Mesendoderm (in vitro differentiated cells): ENCODE measurements around the gene RAB1B.
A peak's percentile ranks its signal among the peaks of the same experiment; 100 is the strongest.

Experiments
- DNase-seq: peaks from one replicate; pipeline ENCODE4 v3.0.0; 2013
- H2AK5ac ChIP-seq: 2 replicates; pipeline ENCODE4 v1.6.1; 2013; ENCODE audit warnings: low read length, inconsistent platforms
- H2BK120ac ChIP-seq: 2 replicates; pipeline ENCODE4 v1.6.1; 2013; ENCODE audit warnings: low read depth, mild to moderate bottlenecking, low read length, moderate library complexity, mixed read lengths
- H2BK15ac ChIP-seq: replicated peaks from 2 replicates; pipeline ENCODE4 v1.6.1; 2013; ENCODE audit warnings: low read depth, mild to moderate bottlenecking, moderate library complexity
- H2BK5ac ChIP-seq: 2 replicates; pipeline ENCODE4 v1.6.1; 2013; ENCODE audit warnings: low read length, inconsistent platforms
- H3K18ac ChIP-seq: 2 replicates; pipeline ENCODE4 v1.6.1; 2013; ENCODE audit warnings: mild to moderate bottlenecking, low read length, mixed read lengths
- H3K23ac ChIP-seq: one replicate; pipeline ENCODE4 v1.6.1; 2013; ENCODE audit warnings: low read length
- H3K27ac ChIP-seq: 2 replicates; pipeline ENCODE4 v1.5.1; 2013; ENCODE audit warnings: low read depth, mild to moderate bottlenecking, inconsistent platforms, low read length, moderate library complexity
- H3K27me3 ChIP-seq: 2 replicates; pipeline ENCODE4 v1.6.1; 2013; ENCODE audit warnings: low read length, control low read depth, mild to moderate bottlenecking, inconsistent platforms; ENCODE audit not compliant: insufficient read depth, poor library complexity
- H3K36me3 ChIP-seq: 2 replicates; pipeline ENCODE4 v1.6.1; 2013; ENCODE audit warnings: low read length, inconsistent platforms; ENCODE audit not compliant: control insufficient read depth, insufficient read depth
- H3K4ac ChIP-seq: one replicate; pipeline ENCODE4 v1.6.1; 2013; ENCODE audit warnings: low read depth, mild to moderate bottlenecking, low read length, moderate library complexity
- H3K4me1 ChIP-seq: 2 replicates; pipeline ENCODE4 v1.6.1; 2013; ENCODE audit warnings: low read depth, low read length, inconsistent platforms; ENCODE audit not compliant: control insufficient read depth
- H3K4me2 ChIP-seq: 2 replicates; pipeline ENCODE4 v1.6.1; 2013; ENCODE audit warnings: low read length
- H3K4me3 ChIP-seq: 2 replicates; pipeline ENCODE4 v1.5.1; 2013; ENCODE audit warnings: mild to moderate bottlenecking, low read length
- H3K56ac ChIP-seq: one replicate; pipeline ENCODE4 v1.6.1; 2013; ENCODE audit warnings: low read length
- H3K79me1 ChIP-seq: 2 replicates; pipeline ENCODE4 v1.6.1; 2013; ENCODE audit warnings: low read length, inconsistent platforms
- H3K79me2 ChIP-seq: 2 replicates; pipeline ENCODE4 v1.6.1; 2013; ENCODE audit warnings: mild to moderate bottlenecking, low read length; ENCODE audit not compliant: control insufficient read depth, insufficient read depth
- H3K9ac ChIP-seq: 2 replicates; pipeline ENCODE4 v1.6.1; 2013; ENCODE audit warnings: low read length, inconsistent platforms
- H4K5ac ChIP-seq: one replicate; pipeline ENCODE4 v1.6.1; 2013; ENCODE audit warnings: low read length
- H4K8ac ChIP-seq: one replicate; pipeline ENCODE4 v1.6.1; 2013; ENCODE audit warnings: low read depth, mild to moderate bottlenecking, control low read depth, low read length, moderate library complexity
- WGBS: extraction: QIAGEN DNeasy Blood & Tissue Kit; methylation state at CpG from one replicate; pipeline ENCODE4 v1.1.7; 2013; ENCODE audit warnings: low lambda C conversion rate, missing lambda C conversion rate; ENCODE audit not compliant: insufficient coverage; ENCODE audit errors: extremely low coverage; 5-methylcytosine and 5-hydroxymethylcytosine counted together

RAB1B gene

DNA sequence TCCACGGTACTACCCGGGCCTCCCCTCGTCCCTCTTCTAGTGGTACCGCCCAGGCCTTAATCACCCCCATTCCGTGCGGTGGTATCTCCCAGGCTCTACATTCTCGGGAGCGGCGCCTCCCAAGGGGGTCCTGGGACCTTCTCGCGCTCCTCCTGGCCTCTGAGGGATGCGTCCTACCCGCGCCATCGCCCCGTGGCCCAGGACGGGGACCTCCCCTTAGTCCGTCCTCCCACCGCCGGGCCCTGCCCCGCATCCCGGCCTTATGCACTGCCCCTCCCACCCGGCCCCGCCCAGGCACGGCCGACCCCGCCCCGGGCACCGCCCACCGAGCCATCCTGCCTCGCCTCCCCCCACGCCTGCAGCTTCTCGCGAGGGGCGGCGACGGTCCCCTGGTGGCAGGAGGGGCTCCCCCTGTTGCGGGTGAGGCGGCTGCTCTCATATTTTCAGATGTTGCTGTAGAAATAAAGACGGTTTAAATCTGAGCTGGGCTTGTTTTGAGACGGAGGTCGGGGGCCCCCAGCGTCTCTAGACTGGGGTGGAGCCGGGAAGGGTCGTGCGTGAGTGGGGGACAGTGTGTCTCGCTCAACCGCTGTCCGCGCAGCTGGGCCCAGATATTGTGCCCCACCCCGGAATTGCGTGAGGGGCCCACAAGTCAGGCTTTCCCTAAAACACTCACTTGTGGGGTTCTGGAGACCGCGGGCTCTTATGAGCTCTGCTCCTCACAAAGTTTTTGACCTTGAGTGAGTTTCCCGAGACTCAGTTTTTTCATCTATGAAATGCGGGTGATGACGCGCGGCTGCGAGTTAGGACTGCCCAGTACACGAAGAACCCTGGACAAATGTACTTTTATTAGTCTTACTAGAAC is 828 bp upstream of the RAB1B start:
- Histone ChIP-seq H3K36me3 (peaks cover 9% of the 10 kb centered on the region), H3K4ac (peak overlapping the region; percentile 72), H3K79me2 (peaks cover 6% of the 10 kb centered on the region), H2BK120ac (no peak overlapping the region), H2BK5ac (no peak overlapping the region), H3K27me3 (no peaks in the 10 kb centered on the region), H3K79me1 (peaks cover 6% of the 10 kb centered on the region), H2AK5ac (no peak overlapping the region), H3K4me2 (peak overlapping the region; percentile 74), H4K8ac (no peak overlapping the region), H3K9ac (peak overlapping the region; percentile 69), H3K4me3 (peak overlapping the region; percentile 8), H3K23ac (no peak overlapping the region), H3K27ac (peak overlapping the region; percentile 42), H3K18ac (peak overlapping the region; percentile 61), H3K56ac (peak overlapping the region; percentile 73), H3K4me1 (no peaks in the 10 kb centered on the region), H4K5ac (no peak overlapping the region), H2BK15ac (no peak overlapping the region)
- peak; percentile 92 for DNase-seq
- no CpG with 5 or more reads among the region's 61 CpGs for WGBS

DNA sequence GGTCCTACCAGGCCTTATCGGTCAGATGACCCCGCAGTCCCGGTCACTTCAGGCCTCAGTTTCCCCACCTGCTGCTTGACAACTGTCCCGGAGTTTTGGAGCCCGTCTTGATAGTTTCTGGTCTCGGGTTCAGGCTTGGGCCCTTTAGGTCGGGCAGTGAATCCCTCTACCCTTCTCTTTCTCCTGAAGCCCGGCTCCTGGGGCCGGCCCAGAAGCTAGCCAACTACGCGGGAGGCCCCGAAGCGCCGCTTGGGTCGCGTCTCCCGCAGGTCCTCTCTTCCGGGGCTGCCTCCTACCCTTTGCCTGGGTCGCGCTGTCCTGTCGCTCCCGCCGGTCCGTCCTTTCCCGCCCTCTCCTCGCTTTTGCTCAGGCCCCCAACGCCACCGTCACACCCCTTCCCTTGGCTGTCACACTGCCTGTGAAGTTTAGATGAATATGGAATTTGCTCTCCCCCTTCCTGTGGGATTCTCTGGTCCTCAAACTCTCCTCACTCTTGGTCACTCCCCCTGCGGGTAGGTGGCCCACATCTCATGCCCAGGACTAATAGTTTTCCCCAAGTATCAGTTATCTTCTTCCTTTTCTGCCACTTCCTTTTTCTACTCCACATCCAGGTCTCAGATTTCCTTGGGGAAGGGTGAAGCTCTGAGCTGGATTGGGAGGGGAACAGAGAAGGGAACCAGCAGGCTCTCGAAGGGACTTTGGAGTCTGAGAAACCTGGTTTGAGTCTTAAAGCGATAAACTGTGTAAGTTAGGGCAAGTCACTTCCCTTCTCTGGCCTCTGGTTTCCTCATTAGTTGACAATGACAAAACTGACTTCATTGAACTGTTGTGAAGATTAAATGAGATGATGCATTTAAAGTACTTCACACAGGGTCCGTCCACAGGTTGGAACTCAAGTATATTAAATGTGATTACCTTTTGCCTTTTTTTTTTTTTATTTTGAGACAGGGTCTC is 790 bp downstream of the RAB1B start:
- peaks cover 6% of the 10 kb centered on the region for H3K79me2 ChIP-seq

DNA sequence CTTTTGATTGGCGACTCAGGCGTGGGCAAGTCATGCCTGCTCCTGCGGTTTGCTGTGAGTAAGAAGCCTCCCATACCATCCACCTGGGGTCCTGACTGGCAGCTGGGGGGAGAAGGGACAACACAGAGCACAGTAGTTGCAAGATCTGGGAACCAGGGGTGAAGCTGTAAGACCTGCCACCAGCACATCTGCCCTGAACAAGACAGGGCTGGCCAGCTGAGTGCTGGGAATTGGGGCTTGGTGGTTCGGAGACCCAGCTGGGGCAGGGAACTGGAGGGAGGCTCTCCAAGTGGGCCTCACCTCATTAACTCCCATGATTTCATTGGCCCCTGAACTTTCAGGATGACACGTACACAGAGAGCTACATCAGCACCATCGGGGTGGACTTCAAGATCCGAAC is 3.4 kb downstream of the RAB1B start:
- H3K4me1 ChIP-seq, result no peaks in the 10 kb centered on the region
- no peak overlapping the region for H3K4me3 ChIP-seq
- no peak overlapping the region for H2AK5ac ChIP-seq
- no peak overlapping the region for H3K18ac ChIP-seq
- H4K8ac ChIP-seq, result no peak overlapping the region
- H3K4me2 ChIP-seq, result no peak overlapping the region
- peaks cover 13% of the 10 kb centered on the region for H3K36me3 ChIP-seq
- H2BK15ac ChIP-seq, result no peak overlapping the region
- no peak overlapping the region for H3K27ac ChIP-seq
- peaks cover 6% of the 10 kb centered on the region for H3K79me2 ChIP-seq
- H3K56ac ChIP-seq, result no peak overlapping the region
- H2BK5ac ChIP-seq, result no peak overlapping the region
- no peak overlapping the region for H3K4ac ChIP-seq
- no peak overlapping the region for H2BK120ac ChIP-seq
- no peak overlapping the region for H3K9ac ChIP-seq
- no peak for DNase-seq
- H4K5ac ChIP-seq, result no peak overlapping the region
- H3K79me1 ChIP-seq, result peaks cover 6% of the 10 kb centered on the region
- no peak overlapping the region for H3K23ac ChIP-seq
- WGBS, result no CpG with 5 or more reads among the region's 7 CpGs
- H3K27me3 ChIP-seq, result no peaks in the 10 kb centered on the region

More for the DNA sequence above, 790 bp downstream of the RAB1B start:
- H3K56ac ChIP-seq, result peak overlapping the region; percentile 97
- H3K4ac ChIP-seq, result peak overlapping the region; percentile 87
- H2BK120ac ChIP-seq, result peak overlapping the region; percentile 31
- peak overlapping the region; percentile 85 for H3K27ac ChIP-seq
- H3K9ac ChIP-seq, result peak overlapping the region; percentile 89
- H2AK5ac ChIP-seq, result no peak overlapping the region
- H3K4me1 ChIP-seq, result no peaks in the 10 kb centered on the region
- H4K5ac ChIP-seq, result no peak overlapping the region
- no CpG with 5 or more reads among the region's 32 CpGs for WGBS
- H3K4me3 ChIP-seq, result peak overlapping the region; percentile 74
- peaks cover 6% of the 10 kb centered on the region for H3K79me1 ChIP-seq
- H3K23ac ChIP-seq, result no peak overlapping the region
- no peaks in the 10 kb centered on the region for H3K27me3 ChIP-seq
- no peak overlapping the region for H2BK15ac ChIP-seq
- H2BK5ac ChIP-seq, result peak overlapping the region; percentile 43
- peak overlapping the region; percentile 92 for H3K18ac ChIP-seq
- H3K36me3 ChIP-seq, result peaks cover 12% of the 10 kb centered on the region
- peak; percentile 90 for DNase-seq
- H3K4me2 ChIP-seq, result peak overlapping the region; percentile 96
- H4K8ac ChIP-seq, result no peak overlapping the region

DNA sequence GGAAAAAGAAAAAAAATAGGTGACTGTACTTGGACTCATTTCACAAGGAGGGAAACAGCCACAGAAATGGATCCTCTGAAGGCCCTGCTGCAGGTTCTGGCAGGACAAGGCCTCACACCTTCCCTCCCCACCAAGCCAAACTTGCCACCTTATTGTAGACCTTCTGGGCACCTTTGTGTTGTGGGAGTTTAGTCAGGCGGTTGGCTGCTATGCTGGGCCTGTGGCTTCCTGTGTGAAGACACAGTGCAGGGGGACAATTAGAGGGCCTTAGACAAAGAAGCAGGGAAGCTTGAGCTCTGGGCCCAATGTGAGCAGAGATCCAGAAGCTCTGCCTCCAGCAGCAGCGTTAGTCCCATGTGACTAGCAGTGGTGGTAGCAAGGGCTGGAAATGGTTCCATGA is 4.2 kb downstream of the RAB1B start:
- H2BK5ac ChIP-seq, result no peak overlapping the region
- no peak overlapping the region for H3K56ac ChIP-seq
- no peak overlapping the region for H2BK15ac ChIP-seq
- WGBS, result no CpG with 5 or more reads among the region's 2 CpGs
- no peak overlapping the region for H3K4me3 ChIP-seq
- no peak overlapping the region for H3K27ac ChIP-seq
- H2BK120ac ChIP-seq, result no peak overlapping the region
- H3K36me3 ChIP-seq, result peaks cover 13% of the 10 kb centered on the region
- no peak overlapping the region for H3K9ac ChIP-seq
- no peak overlapping the region for H4K8ac ChIP-seq
- H3K18ac ChIP-seq, result no peak overlapping the region
- peaks cover 6% of the 10 kb centered on the region for H3K79me1 ChIP-seq
- no peaks in the 10 kb centered on the region for H3K4me1 ChIP-seq
- no peak overlapping the region for H2AK5ac ChIP-seq
- no peak overlapping the region for H3K23ac ChIP-seq
- no peak overlapping the region for H4K5ac ChIP-seq
- peaks cover 6% of the 10 kb centered on the region for H3K79me2 ChIP-seq
- no peaks in the 10 kb centered on the region for H3K27me3 ChIP-seq
- H3K4me2 ChIP-seq, result no peak overlapping the region
- no peak overlapping the region for H3K4ac ChIP-seq
- DNase-seq, result no peak

DNA sequence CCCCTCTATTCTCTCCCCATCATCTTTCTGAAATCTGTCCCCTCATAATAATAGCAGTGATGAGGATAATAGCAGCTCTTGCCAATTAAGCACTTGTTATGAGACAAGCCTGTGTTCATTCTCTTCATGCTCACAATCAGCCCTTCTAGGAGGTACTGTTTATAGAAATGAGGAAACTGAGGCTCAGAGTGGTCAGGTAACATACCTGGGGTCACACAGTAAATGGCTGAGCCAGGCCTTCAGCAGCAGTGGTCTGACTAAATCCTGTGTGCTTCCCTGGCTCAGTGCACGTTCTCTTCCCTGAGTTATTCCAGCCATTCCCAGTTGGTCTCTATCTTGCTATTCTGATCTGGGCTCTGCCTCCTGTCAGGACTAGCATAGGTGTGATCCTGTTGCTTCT is 5.8 kb downstream of the RAB1B start:
- Histone ChIP-seq H3K79me2 (peaks cover 6% of the 10 kb centered on the region), H3K79me1 (peaks cover 6% of the 10 kb centered on the region), H4K5ac (no peak overlapping the region), H2BK5ac (no peak overlapping the region), H3K23ac (no peak overlapping the region), H3K56ac (no peak overlapping the region), H3K36me3 (peaks cover 13% of the 10 kb centered on the region), H2BK15ac (no peak overlapping the region), H3K4me1 (no peaks in the 10 kb centered on the region), H2BK120ac (no peak overlapping the region), H3K4me3 (no peak overlapping the region), H3K4me2 (no peak overlapping the region), H3K27me3 (no peaks in the 10 kb centered on the region), H3K9ac (no peak overlapping the region), H2AK5ac (no peak overlapping the region), H3K27ac (no peak overlapping the region), H3K18ac (no peak overlapping the region), H4K8ac (no peak overlapping the region), H3K4ac (no peak overlapping the region)
- no peak for DNase-seq
- no CpG with 5 or more reads among the region's 1 CpG for WGBS
